HL-60 (cell line): ENCODE measurements around the gene PMVK.

ENCODE experiments used
- DNase-seq, 2 experiments: peaks; one replicate each; pipeline ENCODE4 v3.0.0-alpha.2; 2010 to 2020; ENCODE audit warnings: low read depth in 1 of 2, low spot score in 1 of 2
- H3K27ac ChIP-seq: fragments of 250-450 bp; sonication (Bioruptor Pico); replicated peaks from 2 replicates; pipeline ENCODE4 v1.5.1; 2020; ENCODE audit warnings: mild to moderate bottlenecking, moderate library complexity
- H3K27me3 ChIP-seq: fragments of 250-450 bp; sonication (Bioruptor Pico); 2 replicates; pipeline ENCODE4 v1.5.1; 2021; ENCODE audit warnings: mild to moderate bottlenecking, moderate library complexity; ENCODE audit not compliant: insufficient read depth, poor library complexity, severe bottlenecking
- H3K4me3 ChIP-seq: replicated peaks from 2 replicates; pipeline ENCODE4 v1.5.1; 2011; ENCODE audit warnings: mild to moderate bottlenecking, control low read depth, low read length; ENCODE audit not compliant: insufficient read depth
- GABPA ChIP-seq: IDR thresholded peaks from 2 replicates; pipeline ENCODE4 v1.6.1; 2012; ENCODE audit warnings: low read depth
- POLR2AphosphoS5 ChIP-seq: IDR thresholded peaks from 2 replicates; pipeline ENCODE4 v1.6.1; 2012; ENCODE audit warnings: low read depth
- SPI1 ChIP-seq: IDR thresholded peaks from 2 replicates; pipeline ENCODE4 v1.6.1; 2012; ENCODE audit warnings: low read depth, mild to moderate bottlenecking, borderline replicate concordance
- TF ChIP-seq, protein P1 (sequence below): IDR thresholded peaks from 2 replicates; pipeline ENCODE4 v1.6.1; 2012; ENCODE audit warnings: low read depth; ENCODE audit not compliant: insufficient replicate concordance
- TF ChIP-seq, protein P2 (sequence below): IDR thresholded peaks from one replicate; pipeline ENCODE4 v1.5.1; 2011; ENCODE audit warnings: low read length, control low read depth, inconsistent platforms; ENCODE audit not compliant: insufficient read depth

PMVK gene

DNA sequence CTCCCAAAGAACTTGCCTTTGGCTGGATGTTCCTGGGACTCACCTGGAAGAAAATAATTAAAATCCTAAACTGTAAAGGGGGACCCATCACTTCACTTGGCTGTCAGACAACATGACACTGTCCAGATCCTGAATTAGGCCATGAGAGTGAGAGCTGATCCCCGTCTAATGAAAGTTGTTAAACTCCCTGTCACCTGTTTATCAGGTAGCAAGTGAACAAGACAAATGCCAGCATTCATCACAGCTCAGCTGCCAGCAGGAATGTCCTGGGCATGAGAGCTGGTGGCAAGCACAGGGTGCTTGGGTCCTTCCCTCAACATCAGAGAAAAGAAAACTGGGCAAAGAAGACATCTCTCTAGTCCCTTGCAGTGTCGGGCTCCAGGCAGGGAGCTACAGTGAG, 23.8 kb downstream of the PMVK start:
- H3K27me3 ChIP-seq, result peaks cover under 1% of the 10 kb centered on the region
- H3K4me3 ChIP-seq, result no peak overlapping the region
- DNase-seq, result no peak
- no peak overlapping the region for H3K27ac ChIP-seq
- TF ChIP-seq, protein P1, sequence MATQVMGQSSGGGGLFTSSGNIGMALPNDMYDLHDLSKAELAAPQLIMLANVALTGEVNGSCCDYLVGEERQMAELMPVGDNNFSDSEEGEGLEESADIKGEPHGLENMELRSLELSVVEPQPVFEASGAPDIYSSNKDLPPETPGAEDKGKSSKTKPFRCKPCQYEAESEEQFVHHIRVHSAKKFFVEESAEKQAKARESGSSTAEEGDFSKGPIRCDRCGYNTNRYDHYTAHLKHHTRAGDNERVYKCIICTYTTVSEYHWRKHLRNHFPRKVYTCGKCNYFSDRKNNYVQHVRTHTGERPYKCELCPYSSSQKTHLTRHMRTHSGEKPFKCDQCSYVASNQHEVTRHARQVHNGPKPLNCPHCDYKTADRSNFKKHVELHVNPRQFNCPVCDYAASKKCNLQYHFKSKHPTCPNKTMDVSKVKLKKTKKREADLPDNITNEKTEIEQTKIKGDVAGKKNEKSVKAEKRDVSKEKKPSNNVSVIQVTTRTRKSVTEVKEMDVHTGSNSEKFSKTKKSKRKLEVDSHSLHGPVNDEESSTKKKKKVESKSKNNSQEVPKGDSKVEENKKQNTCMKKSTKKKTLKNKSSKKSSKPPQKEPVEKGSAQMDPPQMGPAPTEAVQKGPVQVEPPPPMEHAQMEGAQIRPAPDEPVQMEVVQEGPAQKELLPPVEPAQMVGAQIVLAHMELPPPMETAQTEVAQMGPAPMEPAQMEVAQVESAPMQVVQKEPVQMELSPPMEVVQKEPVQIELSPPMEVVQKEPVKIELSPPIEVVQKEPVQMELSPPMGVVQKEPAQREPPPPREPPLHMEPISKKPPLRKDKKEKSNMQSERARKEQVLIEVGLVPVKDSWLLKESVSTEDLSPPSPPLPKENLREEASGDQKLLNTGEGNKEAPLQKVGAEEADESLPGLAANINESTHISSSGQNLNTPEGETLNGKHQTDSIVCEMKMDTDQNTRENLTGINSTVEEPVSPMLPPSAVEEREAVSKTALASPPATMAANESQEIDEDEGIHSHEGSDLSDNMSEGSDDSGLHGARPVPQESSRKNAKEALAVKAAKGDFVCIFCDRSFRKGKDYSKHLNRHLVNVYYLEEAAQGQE, result peak; percentile 56
- no peak for TF ChIP-seq GABPA

DNA sequence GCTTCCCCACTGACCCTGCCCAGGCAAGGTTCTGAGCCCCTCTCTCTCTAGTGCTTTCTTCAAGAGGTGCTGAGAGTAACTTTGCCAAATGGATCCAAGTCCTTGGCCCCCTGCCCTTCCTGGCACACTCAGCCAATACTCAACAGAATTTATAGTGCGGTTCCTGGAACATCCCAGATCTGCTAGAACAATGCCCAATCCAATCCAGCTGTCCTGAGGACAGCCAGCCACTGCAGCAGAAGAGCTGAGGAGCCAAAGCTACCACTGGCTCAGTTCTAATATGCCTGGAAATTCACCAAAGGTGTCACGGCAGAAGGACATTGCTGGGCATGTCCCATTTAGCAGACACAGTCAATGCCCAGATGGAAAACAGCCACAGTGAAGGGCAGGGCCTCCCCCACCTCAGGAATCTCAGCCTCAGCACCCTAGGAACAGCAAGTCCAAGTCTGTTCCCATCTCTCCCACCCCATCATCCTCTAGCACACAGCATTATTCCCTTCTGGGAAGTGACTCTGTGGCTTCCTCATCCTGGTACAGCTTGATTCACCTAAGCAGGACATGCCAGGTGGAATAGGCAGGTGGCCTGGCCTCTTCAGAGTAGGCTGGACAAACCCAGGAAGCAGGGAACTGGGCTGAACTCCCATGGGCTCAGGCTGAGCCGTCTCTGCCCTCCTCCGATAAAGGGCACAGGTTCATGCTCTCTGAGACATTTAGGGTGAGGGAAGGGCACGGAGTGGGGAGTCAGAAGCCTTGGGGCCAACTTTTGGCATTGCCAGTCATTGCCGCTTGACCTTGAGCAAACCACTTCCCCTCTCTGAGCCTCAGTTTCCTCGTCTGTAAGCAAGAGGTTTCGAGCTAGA, 24.6 kb downstream of the PMVK start:
- no peak overlapping the region for H3K27ac ChIP-seq
- no peak for DNase-seq
- H3K4me3 ChIP-seq, result no peak overlapping the region
- TF ChIP-seq SPI1 (no peak), POLR2AphosphoS5 (no peak)
- TF ChIP-seq, protein P2, sequence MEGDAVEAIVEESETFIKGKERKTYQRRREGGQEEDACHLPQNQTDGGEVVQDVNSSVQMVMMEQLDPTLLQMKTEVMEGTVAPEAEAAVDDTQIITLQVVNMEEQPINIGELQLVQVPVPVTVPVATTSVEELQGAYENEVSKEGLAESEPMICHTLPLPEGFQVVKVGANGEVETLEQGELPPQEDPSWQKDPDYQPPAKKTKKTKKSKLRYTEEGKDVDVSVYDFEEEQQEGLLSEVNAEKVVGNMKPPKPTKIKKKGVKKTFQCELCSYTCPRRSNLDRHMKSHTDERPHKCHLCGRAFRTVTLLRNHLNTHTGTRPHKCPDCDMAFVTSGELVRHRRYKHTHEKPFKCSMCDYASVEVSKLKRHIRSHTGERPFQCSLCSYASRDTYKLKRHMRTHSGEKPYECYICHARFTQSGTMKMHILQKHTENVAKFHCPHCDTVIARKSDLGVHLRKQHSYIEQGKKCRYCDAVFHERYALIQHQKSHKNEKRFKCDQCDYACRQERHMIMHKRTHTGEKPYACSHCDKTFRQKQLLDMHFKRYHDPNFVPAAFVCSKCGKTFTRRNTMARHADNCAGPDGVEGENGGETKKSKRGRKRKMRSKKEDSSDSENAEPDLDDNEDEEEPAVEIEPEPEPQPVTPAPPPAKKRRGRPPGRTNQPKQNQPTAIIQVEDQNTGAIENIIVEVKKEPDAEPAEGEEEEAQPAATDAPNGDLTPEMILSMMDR, result no peak
- TF ChIP-seq, protein P1, result no peak
- H3K27me3 ChIP-seq, result peaks cover 2% of the 10 kb centered on the region

DNA sequence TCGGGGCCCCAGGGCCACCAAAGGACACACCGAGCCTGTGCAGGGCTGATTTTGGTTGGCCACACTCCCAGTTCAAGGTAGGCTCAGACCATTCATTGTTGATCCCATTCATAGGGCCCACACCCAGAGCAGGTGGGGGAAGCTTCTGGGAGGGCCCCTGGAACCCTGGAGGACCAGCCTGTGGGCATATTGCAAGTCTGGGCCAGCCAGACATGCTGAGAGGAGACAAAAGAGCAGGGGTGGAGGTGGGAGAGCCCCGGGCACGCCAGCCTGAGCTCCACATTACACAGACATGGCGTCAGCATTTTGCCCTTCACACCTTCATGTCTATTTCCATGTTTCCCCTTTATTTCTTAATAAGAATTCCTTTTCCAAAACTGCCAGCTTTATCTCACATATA, 25.7 kb downstream of the PMVK start:
- peaks cover 2% of the 10 kb centered on the region for H3K27me3 ChIP-seq

More for the DNA sequence above, 25.7 kb downstream of the PMVK start:
- no peak overlapping the region for H3K27ac ChIP-seq
- TF ChIP-seq, protein P2, result no peak
- no peak for TF ChIP-seq GABPA
- no peak for TF ChIP-seq POLR2AphosphoS5
- no peak for TF ChIP-seq SPI1
- TF ChIP-seq, protein P1, result no peak
- no peak for DNase-seq
- no peak overlapping the region for H3K4me3 ChIP-seq
